DOHH2 (cell line): Measurements from ENCODE around the gene GPRIN3.

ENCODE experiments used
- H3F3A ChIP-seq: fragments of 200-600 bp; sonication (generic), shearing (Covaris generic); 2 replicates; pipeline ENCODE4 v1.6.0; 2016; ENCODE audit warnings: antibody characterized with exemption, mild to moderate bottlenecking; ENCODE audit not compliant: control insufficient read depth, insufficient read depth
- H3K27ac ChIP-seq: fragments of 200-600 bp; sonication (generic); 2 replicates; pipeline ENCODE4 v1.5.1; 2014; ENCODE audit warnings: low read depth, mild to moderate bottlenecking, low read length, moderate library complexity
- H3K27me3 ChIP-seq: fragments of 200-600 bp; sonication (generic); 2 replicates; pipeline ENCODE4 v1.6.1; 2014; ENCODE audit warnings: mild to moderate bottlenecking, low read length, mixed read lengths; ENCODE audit not compliant: control insufficient read depth
- H3K36me3 ChIP-seq: fragments of 200-600 bp; sonication (generic); 2 replicates; pipeline ENCODE4 v1.6.1; 2014; ENCODE audit warnings: mild to moderate bottlenecking, low read length, moderate library complexity, mixed read lengths; ENCODE audit not compliant: control insufficient read depth
- H3K4me1 ChIP-seq: fragments of 200-600 bp; sonication (generic); 2 replicates; pipeline ENCODE4 v1.6.1; 2014; ENCODE audit warnings: mild to moderate bottlenecking, low read length, mixed read lengths; ENCODE audit not compliant: control insufficient read depth
- H3K4me2 ChIP-seq: fragments of 200-600 bp; sonication (generic); 2 replicates; pipeline ENCODE4 v1.6.0; 2014; ENCODE audit warnings: mild to moderate bottlenecking, low read length, moderate library complexity
- H3K4me3 ChIP-seq: fragments of 200-600 bp; sonication (generic); 2 replicates; pipeline ENCODE4 v1.5.1; 2014; ENCODE audit warnings: mild to moderate bottlenecking, low read length, mixed read lengths
- H3K79me2 ChIP-seq: fragments of 200-600 bp; sonication (generic); 2 replicates; pipeline ENCODE4 v1.6.1; 2014; ENCODE audit warnings: mild to moderate bottlenecking, low read length, mixed read lengths; ENCODE audit not compliant: control insufficient read depth
- H3K9me2 ChIP-seq: fragments of 200-600 bp; sonication (generic); replicated peaks from 2 replicates; pipeline ENCODE4 v1.6.1; 2014; ENCODE audit warnings: mild to moderate bottlenecking, low read length, mixed read lengths; ENCODE audit not compliant: control insufficient read depth
- H3K9me3 ChIP-seq: fragments of 200-600 bp; sonication (generic); 2 replicates; pipeline ENCODE4 v1.6.1; 2014; ENCODE audit warnings: antibody characterized with exemption, low read length, mixed read lengths; ENCODE audit not compliant: control insufficient read depth, insufficient read depth
- H4K20me1 ChIP-seq: fragments of 200-600 bp; sonication (generic); 2 replicates; pipeline ENCODE4 v1.6.0; 2014; ENCODE audit warnings: low read depth, mild to moderate bottlenecking, antibody characterized with exemption, low read length, moderate library complexity; ENCODE audit not compliant: control insufficient read depth, insufficient read depth
- EZH2phosphoT487 ChIP-seq: fragments of 200-600 bp; sonication (generic); IDR thresholded peaks from 2 replicates; pipeline ENCODE4 v1.6.1; 2017; ENCODE audit warnings: borderline replicate concordance, mild to moderate bottlenecking, antibody characterized with exemption, low read length, moderate library complexity, mixed read lengths
- TF ChIP-seq, protein P1 (sequence below): fragments of 200-600 bp; sonication (generic); IDR thresholded peaks from one replicate; pipeline ENCODE4 v1.5.1; 2014; ENCODE audit warnings: antibody characterized with exemption, mild to moderate bottlenecking, low read depth, low read length; ENCODE audit not compliant: poor library complexity, severe bottlenecking

GPRIN3 gene

DNA sequence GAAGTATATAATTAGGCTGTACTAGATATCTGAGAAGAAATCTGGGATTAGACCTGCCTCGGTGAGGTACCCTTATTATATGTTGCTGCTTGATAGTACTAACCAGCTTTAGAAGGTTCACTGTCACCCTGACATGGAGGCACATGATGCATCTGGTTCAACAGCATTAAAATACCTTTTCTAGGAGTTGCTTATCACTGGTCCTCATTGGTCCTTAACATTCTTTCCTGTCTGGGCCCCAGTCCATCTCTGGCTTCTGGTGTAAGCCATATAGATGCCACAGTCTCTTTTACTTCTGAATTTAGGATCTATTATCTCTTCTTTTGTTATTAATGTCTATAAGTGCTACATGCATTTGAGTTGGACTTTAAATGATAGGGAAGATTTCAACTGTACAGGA is 40.2 kb downstream of the GPRIN3 start:
- TF ChIP-seq, protein P1, sequence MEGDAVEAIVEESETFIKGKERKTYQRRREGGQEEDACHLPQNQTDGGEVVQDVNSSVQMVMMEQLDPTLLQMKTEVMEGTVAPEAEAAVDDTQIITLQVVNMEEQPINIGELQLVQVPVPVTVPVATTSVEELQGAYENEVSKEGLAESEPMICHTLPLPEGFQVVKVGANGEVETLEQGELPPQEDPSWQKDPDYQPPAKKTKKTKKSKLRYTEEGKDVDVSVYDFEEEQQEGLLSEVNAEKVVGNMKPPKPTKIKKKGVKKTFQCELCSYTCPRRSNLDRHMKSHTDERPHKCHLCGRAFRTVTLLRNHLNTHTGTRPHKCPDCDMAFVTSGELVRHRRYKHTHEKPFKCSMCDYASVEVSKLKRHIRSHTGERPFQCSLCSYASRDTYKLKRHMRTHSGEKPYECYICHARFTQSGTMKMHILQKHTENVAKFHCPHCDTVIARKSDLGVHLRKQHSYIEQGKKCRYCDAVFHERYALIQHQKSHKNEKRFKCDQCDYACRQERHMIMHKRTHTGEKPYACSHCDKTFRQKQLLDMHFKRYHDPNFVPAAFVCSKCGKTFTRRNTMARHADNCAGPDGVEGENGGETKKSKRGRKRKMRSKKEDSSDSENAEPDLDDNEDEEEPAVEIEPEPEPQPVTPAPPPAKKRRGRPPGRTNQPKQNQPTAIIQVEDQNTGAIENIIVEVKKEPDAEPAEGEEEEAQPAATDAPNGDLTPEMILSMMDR = no peak
- TF ChIP-seq EZH2phosphoT487 = no peak
- Histone ChIP-seq H3K27me3 (no peaks in the 10 kb centered on the region), H3K36me3 (no peaks in the 10 kb centered on the region), H3K9me2 (no peaks in the 10 kb centered on the region; the same call in 1 of the 2 replicates), H3K4me3 (no peak overlapping the region), H4K20me1 (no peaks in the 10 kb centered on the region), H3K9me3 (no peaks in the 10 kb centered on the region), H3K79me2 (no peaks in the 10 kb centered on the region), H3K4me2 (no peak overlapping the region), H3K27ac (no peak overlapping the region), H3K4me1 (peaks cover 6% of the 10 kb centered on the region), H3F3A (no peaks in the 10 kb centered on the region)

DNA sequence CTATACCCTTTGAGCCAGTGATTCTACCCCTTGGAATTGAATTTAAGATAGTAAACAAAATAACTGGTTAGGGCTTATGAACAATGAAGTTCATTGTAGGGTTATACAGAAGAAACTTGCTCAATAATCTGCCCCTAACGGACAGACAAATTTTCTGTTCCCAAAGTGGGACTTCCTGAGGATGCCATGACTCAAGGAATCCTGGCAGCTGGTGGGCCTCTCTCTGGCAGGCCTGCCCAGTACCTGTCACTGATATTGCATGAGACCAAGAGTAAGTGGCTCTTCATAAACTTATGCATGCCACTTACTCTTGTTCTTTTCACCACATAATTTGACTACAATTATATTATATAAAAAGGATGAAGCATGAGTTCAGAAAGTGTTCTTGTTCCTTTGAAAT is 41.5 kb downstream of the GPRIN3 start:
- Histone ChIP-seq H3K36me3 (no peaks in the 10 kb centered on the region), H3K4me1 (peaks cover 6% of the 10 kb centered on the region), H3K9me2 (no peaks in the 10 kb centered on the region; the same call in 1 of the 2 replicates), H3K79me2 (no peaks in the 10 kb centered on the region), H3K27me3 (no peaks in the 10 kb centered on the region), H3K27ac (no peak overlapping the region), H3K4me3 (no peak overlapping the region), H4K20me1 (no peaks in the 10 kb centered on the region), H3K9me3 (no peaks in the 10 kb centered on the region), H3K4me2 (no peak overlapping the region), H3F3A (no peaks in the 10 kb centered on the region)
- TF ChIP-seq, protein P1 = no peak
- TF ChIP-seq EZH2phosphoT487 = no peak

DNA sequence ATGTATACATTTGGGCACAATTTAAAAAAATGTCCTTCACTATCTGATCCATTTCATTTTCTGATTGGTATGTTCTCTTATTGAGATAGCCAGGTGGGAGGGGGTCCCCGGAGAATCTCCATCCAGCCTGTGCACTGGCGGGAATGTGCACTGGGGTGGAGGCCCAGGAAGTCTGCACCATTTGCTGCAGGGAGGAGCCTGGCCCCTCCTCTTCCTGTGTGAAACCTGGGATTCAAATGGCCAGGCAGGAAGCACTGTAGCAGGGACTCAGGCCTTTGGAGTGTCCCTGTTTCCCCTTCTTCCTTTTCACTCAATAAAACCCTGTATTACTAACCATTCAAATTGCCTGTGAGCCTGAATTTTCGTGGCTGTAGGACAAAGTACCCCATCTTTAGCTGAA is 44.3 kb downstream of the GPRIN3 start:
- H3K4me3 ChIP-seq = no peak overlapping the region
- TF ChIP-seq EZH2phosphoT487 = no peak
- TF ChIP-seq, protein P1 = no peak
- no peaks in the 10 kb centered on the region for H3K36me3 ChIP-seq
- no peaks in the 10 kb centered on the region; the same call in 1 of the 2 replicates for H3K9me2 ChIP-seq
- H3K9me3 ChIP-seq = no peaks in the 10 kb centered on the region
- H3F3A ChIP-seq = no peaks in the 10 kb centered on the region
- no peak overlapping the region for H3K27ac ChIP-seq
- H3K4me2 ChIP-seq = no peak overlapping the region
- peaks cover 6% of the 10 kb centered on the region for H3K4me1 ChIP-seq
- no peaks in the 10 kb centered on the region for H4K20me1 ChIP-seq
- H3K79me2 ChIP-seq = no peaks in the 10 kb centered on the region
- H3K27me3 ChIP-seq = no peaks in the 10 kb centered on the region
